Stimulated activated CD4-positive, alpha-beta T cell treated with anti-CD3 and anti-CD28 coated beads, Interleukin-1b, Interleukin-23, amount 100 ng/mL, for 4 hours (primary cell): ENCODE measurements around the gene MCM6.

Experiments used
- DNase-seq, 2 donors: peaks; one replicate each; pipeline ENCODE4 v3.0.0-alpha.2; 2020; ENCODE audit warnings: low read depth in 2 of 2

MCM6 gene

GRCh38 chr2:135863233-135863632 lies 13.0 kb downstream of the MCM6 start:
- DNase-seq: no peak

GRCh38 chr2:135862718-135863117 lies 13.5 kb downstream of the MCM6 start:
- no peak for DNase-seq

- no peak for DNase-seq
Observed at GRCh38 chr2:135853401-135853800, 22.8 kb downstream of the MCM6 start.

DNA sequence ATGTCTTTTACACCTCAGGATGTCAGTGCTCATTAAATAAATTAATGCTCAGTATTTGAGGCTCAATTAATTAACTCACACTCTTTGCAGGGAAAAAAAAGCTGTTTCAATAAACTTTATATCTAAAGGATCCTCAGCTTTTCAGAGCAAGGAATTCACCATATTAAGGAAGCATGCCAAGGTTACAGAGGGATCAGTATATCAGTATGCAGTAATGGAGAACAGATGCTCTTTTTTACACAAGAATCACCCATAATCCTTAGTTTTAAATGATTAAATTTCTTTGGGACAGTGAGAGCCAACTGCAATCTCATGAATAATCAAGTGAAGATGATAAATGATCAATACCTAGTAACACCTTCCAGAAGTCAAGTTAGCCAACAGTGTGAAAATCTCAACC lies 24.4 kb downstream of the MCM6 start:
- no peak for DNase-seq

DNA sequence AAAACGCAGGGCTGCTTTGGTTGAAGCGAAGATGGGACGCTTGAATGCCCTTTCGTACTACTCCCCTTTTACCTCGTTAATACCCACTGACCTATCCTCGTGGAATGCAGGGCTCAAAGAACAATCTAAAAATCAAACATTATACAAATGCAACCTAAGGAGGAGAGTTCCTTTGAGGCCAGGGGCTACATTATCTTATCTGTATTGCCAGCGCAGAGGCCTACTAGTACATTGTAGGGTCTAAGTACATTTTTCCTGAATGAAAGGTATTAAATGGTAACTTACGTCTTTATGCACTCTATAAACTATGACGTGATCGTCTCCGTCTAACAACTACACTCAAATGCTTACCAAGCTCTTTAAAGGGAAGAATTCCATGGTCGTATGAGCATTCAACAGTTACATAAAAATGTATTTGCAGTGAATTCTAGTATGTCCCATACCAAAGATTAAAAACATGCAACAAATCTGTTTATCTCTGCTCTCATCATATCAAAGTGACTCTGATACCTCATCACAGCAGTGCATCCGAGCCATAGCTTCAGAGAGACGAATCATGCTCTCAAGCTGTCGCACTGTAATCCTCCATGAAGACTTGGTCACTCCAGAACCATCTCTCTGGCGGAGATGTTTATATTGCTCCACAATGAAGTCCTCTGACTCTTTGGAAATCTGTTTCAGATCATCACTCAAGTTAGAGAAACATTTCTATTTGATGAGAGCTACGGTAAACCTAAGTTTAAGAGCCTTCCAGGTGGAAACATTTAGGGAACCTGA lies 25.2 kb downstream of the MCM6 start:
- DNase-seq: no peak

- no peak for DNase-seq
Observed at GRCh38 chr2:135849087-135849486, 27.2 kb downstream of the MCM6 start.

DNA sequence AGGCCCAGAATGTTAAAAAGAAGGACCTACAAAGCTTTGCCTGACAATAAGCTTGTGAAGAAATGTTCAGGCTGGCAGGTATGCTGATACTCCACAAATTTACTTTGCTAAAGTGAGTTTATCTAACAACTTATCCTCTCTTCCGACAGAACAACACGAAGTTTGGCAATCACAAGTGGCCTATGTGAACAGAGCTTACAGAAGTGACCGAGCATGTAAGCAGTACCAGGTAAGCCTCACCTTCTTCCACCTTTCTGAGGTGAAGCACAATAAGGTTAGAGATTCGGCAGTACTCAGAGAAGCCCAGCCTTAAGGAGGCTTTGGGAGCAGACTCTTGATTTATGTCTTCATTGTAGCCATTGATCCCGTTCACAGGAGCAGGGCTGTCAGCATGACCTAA lies 30.2 kb downstream of the MCM6 start:
- DNase-seq: no peak

- no peak for DNase-seq
Observed at GRCh38 chr2:135845257-135845656, 31.0 kb downstream of the MCM6 start.

- no peak for DNase-seq
Observed at GRCh38 chr2:135844301-135844895, 31.8 kb downstream of the MCM6 start.

GRCh38 chr2:135843671-135844070 lies 32.6 kb downstream of the MCM6 start:
- DNase-seq: no peak

GRCh38 chr2:135840601-135841000 lies 35.6 kb downstream of the MCM6 start:
- no peak for DNase-seq

GRCh38 chr2:135839713-135840112 lies 36.5 kb downstream of the MCM6 start:
- DNase-seq: no peak

GRCh38 chr2:135838502-135838901 lies 37.7 kb downstream of the MCM6 start:
- DNase-seq: no peak

GRCh38 chr2:135836596-135837270 lies 39.5 kb downstream of the MCM6 start, which contains the start of gene LCT:
TSS of gene LCT (minus strand) at chr2:135837184. CDS start at chr2:135837169, 15 bp downstream.
- no peak for DNase-seq

GRCh38 chr2:135832891-135833290 lies 43.4 kb downstream of the MCM6 start:
- no peak for DNase-seq

GRCh38 chr2:135831180-135831812 lies 44.9 kb downstream of the MCM6 start:
- no peak for DNase-seq

- DNase-seq: no peak
Observed at GRCh38 chr2:135829378-135830135, 46.7 kb downstream of the MCM6 start.

GRCh38 chr2:135826544-135826943 lies 49.7 kb downstream of the MCM6 start:
- DNase-seq: no peak

GRCh38 chr2:135825550-135826176 lies 50.6 kb downstream of the MCM6 start:
- no peak for DNase-seq

DNA sequence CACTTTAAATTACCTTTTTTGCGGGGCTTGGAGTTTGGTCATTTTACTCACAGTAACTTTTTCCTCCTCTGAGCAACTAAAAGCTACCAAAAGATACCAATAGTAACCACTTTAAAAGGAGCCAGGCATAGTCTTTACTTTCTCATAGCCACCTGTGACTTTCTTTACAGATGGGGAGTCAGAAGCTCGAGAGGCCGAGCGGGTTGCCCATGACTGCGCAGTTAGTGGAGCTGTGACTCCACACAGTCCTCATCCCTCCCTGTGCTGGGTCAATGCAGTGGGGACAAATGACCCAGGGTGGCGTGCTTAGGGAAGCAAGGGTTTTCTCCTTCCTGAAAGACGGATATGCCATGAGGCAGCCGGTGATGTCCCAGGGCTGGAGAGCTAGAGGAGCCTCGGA lies 51.1 kb downstream of the MCM6 start:
- no peak for DNase-seq

- DNase-seq: no peak
Observed at GRCh38 chr2:135822855-135823254, 53.4 kb downstream of the MCM6 start.
